HG02884 (cell line): ENCODE data around the gene ITGA5.

Experiments used
- ATAC-seq: cut with Tn5 transposase; IDR thresholded peaks from one replicate; pipeline ENCODE4 v1.9.1; 2021; ENCODE audit warnings: mild to moderate bottlenecking, moderate library complexity; ENCODE audit not compliant: unreplicated experiment

The ITGA5 gene

GRCh38 chr12:54431911-54432814 is 13.1 kb upstream of the ITGA5 start:
- no peak for ATAC-seq

DNA sequence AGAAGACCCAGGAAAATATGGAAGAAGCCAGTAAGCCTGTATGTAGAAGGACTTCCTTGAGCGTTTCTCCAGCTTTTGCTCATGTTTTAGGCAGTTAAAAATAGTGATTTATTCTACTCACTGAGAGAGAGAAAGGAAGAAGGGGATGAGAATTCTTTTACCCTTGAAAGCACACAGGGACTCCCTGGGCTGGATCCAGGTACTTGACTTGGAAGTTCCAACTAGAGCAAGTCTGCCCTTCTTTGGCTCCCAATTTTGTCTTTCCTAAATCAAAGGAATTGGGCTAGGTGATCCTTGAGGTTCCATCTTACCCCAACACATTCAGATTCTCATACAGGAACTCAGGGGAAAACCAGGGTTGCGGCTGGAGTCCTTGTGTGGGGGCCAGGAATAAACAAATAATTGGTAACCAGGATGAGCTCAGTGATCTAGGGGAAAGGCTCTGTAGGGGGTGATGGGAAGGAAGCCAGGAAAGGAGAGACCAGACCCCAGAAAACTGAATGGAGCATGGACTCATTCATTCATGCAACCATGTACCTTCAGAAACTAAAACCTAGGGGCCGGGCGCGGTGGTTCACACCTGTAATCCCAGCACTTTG is 11.5 kb upstream of the ITGA5 start:
- no peak for ATAC-seq

- no peak for ATAC-seq
These were observed 10.0 kb upstream of the ITGA5 start for GRCh38 chr12:54429014-54429471.

GRCh38 chr12:54428050-54429013 is 9.3 kb upstream of the ITGA5 start:
- ATAC-seq: no peak

GRCh38 chr12:54427106-54427505 is 8.0 kb upstream of the ITGA5 start:
- ATAC-seq: no peak

DNA sequence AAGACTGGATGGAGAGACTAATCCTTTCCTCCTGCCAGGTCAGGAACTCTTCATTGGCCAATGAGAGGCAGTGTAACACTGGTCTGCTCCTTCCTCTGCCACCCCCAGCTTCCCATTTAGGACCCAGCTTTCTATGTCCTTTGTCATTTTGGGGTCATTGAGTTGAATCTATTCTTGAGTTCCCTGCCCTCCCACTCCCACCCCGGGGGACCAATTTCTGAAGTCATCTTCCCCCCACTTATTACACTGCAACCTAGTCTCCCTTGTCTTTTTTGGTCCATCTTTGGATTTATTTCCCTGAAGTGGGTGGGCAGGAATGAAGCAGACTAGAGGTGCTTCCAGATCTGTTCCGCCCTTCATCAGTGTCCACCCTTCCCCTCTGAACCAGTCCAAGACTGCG is 7.6 kb upstream of the ITGA5 start:
- ATAC-seq: no peak

- no peak for ATAC-seq
These were observed 6.6 kb upstream of the ITGA5 start for GRCh38 chr12:54425702-54426101.

GRCh38 chr12:54424224-54424623 is 5.2 kb upstream of the ITGA5 start:
- ATAC-seq: no peak

- no peak for ATAC-seq
These were observed 4.7 kb upstream of the ITGA5 start for GRCh38 chr12:54423816-54424150.

- no peak for ATAC-seq
These were observed 2.8 kb upstream of the ITGA5 start for GRCh38 chr12:54421879-54422250.

- ATAC-seq: no peak
These were observed 2.3 kb upstream of the ITGA5 start for GRCh38 chr12:54421175-54421878.

- ATAC-seq: no peak
These were observed 1.7 kb upstream of the ITGA5 start for GRCh38 chr12:54420766-54421144.

- no peak for ATAC-seq
These were observed 502 bp downstream of the ITGA5 start for GRCh38 chr12:54418441-54419087.

DNA sequence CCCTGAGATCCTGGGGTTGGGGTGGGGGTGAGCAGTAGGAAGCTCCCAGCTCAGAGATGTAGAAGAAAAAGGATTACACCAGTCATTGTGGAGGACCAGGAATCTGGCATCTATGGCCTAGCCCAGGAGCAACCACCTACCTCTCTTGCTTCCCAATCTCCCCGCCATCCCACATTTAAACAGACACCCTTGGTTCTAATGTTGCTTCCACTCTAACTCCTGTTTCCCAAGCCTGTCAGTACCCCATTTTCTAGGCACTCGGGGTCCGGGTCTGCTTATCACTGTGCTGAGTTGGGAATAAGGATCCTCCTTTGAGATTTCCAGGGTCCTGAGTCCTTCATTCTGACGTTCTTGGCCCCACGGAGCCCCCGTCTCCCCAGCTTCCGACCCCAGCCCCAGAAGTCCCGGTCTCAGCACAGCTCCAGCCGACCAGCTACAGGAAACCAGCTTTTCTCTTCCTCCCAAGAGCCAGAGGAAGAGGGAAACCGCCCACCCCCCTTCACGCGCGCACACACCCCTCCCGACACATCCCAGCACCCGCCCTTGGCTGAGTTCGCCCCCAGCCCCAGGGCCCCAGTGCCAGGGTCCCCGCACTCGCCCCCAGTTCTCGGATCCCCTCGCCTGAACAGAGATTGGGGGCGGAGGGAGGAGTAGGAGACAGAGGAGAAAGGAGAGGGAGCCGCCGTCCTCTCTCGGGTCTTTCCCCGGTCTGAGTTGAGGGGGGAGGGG is 1.2 kb downstream of the ITGA5 start:
- no peak for ATAC-seq

GRCh38 chr12:54416687-54417603 is 2.1 kb downstream of the ITGA5 start:
- no peak for ATAC-seq

DNA sequence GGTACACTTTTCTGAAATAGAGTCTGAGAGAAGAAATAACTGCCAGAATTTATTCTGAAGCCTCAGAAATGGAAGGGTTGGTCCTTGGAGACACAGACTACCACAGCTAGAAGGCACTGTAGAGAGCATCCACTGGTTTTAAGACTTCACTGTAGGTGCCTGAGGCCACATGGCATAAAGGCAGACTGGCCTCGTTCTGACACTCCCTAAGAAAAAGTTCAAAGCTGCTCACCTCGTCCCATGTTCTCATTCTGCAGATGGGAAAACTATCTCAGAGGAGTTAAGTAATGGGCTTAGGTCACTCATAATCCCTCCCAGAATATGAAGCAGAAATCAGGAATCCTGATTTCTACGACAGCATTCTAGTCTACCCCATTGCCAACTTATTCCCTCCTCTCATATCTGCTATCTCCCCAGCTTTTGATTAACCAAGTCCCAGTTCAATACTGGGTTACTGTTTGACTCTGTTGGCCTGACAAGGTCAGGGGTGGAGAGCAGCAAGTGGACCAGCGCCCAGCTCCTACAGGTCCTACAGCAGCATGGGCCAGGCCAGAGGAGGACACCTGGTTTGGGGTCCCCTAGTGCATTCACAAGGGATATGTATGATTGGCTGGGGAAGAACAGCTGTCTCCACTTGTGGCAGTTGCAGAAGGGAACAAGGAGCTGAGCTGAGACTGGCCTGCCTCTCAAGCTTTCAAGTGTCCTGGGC is 3.7 kb downstream of the ITGA5 start:
- ATAC-seq: no peak

DNA sequence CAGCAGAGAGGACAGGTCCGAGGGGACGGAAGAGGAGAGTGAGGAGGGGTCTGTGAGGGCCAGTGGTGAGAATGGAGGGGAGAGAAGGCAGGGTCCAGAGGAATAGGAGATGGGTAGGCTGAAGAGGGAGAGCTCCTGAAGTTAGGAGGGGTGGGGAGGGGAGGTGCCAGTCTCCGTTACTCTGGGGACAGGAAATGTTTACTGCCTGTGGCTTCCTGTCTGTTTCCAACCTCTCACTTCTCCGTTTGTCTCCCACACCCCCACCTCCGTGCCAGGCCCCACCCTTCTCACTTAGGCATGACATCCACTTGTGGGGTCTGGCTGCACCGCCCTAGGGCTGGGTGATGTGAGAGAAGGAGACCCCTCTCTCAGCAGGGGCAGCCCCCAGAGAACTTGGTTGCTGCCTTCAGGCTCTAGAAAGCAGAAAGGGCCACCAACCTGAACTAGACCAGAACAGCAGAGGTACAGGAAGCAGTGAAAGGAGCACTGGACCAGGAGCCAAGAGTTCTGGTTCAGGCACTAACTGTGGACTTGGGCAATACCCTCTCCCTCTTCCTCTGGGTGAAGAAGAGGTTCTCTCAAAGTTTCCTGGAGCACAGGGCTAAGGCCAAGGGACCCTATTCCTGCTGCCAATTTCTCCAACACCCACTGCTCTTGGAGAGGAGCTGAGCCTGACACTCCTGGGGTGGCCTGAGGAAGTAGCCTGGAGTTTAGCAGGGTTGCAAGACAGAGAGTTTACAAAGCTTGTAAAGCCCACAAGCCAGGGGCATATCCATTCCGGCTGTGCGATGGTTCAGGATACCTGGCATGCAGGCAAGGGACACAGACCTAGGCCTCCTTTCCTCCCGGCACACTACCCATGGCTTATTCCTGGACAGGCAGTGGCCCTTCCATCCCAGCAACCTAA is 5.5 kb downstream of the ITGA5 start:
- ATAC-seq: no peak
